DMS 273 treated with DMSO at 0.1 percent for 48 hours (cell line): ENCODE data around the gene TFF2.

ENCODE experiments used
- DNase-seq: peaks from one replicate; lab custom pipeline; 2025; lab: John Stamatoyannopoulos, UW

TFF2 gene

DNA sequence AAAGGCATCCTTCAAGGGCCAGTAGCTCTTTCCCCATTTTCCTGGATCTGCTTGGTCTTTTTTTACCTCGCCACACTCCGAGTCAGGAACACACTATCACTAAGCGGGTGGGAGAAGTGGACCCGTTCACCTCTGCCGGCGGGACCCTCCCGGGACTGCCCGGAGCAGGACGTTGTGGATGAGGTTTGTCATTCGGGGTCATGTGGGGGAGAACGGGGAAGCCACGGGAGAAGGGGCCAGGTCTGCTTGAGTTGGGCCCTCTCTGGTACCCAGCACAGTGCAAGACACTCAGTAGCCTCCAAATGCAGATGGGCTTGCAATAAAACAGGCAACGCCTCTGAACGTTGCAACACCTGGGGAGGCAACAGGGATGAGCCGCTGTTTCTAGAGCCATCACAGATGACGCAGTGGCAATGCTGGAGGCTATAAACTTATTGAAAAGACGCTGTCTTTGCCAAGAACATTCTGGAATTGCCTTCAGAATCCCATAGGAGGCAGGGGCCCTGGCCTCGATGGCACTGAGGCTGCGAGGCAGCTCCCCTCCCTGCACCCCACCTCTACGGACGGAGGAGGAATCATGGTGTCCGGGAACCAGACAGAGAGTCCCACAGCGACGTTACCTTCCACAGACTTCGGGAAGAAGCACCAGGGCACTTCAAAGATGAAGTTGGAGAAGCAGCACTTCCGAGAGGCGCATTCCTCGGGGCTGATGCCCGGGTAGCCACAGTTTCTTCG, 3.8 kb downstream of the TFF2 start:
- no peak for DNase-seq

DNA sequence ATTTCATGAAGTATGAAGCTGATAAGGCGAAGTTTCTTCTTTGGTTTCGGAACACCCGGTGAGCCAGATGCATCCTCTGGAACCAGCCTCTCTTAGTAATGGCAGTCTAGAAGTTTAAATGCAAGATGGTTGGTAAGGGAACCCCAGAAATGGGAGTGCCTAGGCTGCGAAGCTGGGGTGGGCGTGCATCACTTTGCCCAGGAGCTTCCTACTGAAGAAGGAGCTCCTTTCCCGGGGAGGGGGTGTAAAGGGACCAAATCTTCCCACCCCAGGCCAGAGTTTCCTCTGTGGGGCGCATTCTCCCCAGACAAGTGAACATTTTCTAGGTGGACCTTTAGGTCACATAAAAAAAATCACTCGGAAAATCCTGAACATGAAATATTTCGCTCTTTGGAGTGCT, 4.4 kb downstream of the TFF2 start:
- no peak for DNase-seq

DNA sequence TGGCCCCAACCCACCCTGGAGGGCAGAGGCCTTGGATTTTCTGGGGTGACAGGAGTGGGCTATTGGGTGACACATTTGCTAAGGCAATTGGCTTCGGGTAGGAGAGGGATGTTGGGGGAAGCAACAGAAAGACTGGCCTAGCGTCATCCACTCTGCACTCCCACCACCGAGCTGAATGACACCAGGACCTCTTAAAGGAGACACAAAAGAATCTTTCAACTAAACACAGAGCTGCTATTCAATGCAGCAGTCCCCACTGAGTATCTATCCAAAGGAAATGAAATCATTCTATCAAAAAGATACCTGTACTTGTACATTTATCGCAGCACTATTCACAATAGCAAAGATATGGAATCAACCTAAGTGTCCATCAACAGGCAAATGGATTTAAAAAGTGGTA, 6.2 kb downstream of the TFF2 start:
- no peak for DNase-seq

DNA sequence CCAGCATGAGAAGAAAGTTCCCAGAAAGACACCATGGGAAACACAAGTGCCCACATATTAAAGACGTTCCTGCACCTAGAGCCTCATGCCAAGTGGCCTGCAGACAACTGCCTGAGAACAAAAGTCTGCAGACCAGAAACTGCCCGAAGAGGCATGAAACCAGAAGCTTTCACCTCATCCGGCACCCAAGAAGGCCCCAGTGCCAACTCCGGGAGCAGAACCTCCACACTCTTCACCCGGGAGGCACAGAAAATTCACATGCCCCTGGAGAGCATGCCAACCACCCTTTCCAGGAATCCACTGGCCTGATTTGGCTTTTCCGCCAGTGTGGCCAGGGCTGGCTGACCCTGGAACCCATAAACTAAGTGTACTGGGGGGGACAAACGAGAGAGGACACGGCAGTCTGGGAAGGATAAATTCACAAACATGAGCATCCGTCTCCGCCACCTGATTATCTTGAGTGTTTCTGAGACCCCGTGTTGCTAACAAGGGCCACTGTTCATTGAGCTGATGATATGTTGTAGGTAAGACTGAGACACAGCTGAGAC, 6.8 kb downstream of the TFF2 start:
- DNase-seq, result no peak

DNA sequence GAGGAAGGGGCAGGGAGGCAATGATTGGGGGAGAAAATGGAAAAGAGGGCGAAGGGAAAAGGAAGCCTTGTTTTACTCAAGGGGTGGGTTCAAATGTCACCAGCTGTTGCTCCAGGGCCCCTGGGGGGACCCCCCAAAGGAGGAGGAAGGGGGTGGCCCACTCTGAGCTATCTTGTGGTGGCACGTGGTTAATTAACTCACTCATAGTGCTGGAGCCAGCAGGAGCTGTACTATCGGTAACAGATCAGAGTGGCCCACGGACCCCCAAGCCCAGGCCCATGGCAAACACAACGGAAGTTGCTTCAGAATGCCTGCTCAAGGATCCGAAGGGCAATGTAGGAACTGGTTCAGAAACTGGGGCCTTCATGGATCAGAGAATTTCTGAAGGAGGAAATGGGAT, 7.2 kb downstream of the TFF2 start:
- no peak for DNase-seq

DNA sequence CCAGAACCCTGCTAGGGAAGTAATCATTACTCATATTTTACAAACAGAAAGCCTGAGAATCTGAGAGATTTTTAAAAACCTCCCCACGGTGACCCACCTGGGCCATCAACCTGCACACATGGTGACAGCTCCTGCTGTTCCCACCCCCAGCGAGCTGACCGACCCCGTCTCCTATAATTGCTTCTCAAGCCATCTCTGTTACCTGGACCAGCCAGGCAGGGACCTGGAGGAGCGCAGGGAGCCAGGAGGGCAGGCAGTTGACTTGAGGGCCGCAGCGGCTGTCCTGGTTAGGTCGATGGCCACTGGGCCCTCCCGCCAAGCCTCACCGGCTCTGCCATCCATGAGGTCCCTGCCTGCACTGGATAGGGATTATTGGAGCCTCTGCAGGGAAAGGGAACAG, 7.7 kb downstream of the TFF2 start:
- no peak for DNase-seq

DNA sequence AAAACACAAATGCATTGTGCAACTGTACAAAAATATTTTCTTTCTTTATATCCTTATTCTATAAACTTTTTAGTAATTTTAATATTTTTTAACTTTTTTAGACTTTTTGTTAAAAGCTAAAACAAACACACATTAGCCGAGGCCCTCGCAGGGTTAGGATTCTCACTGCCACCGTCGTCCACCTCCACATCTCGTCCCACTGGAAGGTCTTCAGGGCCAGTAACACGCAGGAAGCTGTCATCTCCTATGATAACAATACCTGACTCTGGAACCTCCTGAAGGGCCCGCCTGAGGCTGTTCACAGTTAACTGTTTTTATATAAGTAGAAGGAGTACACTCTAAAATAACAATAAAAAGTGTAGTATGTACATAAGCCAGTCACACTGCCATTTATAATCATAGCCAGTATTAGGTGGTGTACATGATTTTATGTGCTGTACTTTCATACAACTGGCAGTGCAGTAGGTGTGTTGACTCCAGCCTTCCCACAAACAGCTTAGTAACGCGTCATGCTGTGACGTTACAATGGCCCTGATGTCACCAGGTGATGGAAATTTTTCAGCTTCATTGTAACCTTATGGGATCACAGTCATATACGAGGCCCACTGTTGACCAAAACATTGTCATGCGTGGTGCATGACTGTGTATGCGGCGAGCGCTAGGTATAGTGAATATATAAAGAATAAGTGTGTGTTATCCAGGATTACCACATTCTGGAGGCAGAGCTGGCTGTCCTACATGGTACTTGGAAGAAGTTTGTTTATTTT, 8.8 kb downstream of the TFF2 start:
- no peak for DNase-seq

DNA sequence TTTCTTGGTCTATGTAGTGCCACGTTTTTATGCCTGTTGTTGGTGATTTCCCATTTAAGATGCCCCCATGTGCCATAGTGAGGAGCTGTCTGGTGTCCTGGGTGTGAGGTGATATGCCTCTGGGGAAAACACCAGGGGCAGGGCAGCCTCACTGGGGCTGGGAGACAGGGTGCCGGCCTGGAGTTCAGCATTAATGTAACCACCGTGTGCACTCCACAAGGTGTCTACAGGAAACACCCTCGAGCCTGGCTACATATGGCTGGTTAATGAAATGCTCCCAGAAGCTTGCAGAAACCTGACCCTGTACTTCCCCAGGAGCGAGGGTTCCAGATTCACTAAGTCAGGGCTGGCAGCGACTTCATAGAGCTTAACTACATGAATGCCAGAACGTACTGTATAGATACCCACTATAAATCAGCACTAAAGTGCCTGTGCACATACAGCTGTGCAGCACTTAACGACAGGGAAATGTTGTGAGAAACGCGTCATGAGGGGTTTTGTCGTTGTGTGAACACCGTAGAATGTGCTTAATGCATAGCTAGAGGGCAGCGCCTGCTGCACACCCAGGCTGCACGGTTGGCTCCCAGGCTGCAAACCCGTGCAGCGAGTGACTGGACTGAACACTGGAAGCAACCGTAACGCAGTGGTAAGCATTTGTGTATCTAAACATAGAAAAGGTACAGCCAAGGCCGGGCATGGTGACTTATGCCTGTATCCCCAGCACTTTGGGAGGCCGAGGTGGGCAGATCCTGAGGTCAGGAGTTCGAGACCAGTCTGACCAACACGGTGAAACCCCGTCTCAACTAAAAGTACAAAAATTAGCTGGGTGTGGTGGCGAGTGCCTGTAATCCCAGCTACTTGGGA, 10.4 kb downstream of the TFF2 start:
- no peak for DNase-seq

DNA sequence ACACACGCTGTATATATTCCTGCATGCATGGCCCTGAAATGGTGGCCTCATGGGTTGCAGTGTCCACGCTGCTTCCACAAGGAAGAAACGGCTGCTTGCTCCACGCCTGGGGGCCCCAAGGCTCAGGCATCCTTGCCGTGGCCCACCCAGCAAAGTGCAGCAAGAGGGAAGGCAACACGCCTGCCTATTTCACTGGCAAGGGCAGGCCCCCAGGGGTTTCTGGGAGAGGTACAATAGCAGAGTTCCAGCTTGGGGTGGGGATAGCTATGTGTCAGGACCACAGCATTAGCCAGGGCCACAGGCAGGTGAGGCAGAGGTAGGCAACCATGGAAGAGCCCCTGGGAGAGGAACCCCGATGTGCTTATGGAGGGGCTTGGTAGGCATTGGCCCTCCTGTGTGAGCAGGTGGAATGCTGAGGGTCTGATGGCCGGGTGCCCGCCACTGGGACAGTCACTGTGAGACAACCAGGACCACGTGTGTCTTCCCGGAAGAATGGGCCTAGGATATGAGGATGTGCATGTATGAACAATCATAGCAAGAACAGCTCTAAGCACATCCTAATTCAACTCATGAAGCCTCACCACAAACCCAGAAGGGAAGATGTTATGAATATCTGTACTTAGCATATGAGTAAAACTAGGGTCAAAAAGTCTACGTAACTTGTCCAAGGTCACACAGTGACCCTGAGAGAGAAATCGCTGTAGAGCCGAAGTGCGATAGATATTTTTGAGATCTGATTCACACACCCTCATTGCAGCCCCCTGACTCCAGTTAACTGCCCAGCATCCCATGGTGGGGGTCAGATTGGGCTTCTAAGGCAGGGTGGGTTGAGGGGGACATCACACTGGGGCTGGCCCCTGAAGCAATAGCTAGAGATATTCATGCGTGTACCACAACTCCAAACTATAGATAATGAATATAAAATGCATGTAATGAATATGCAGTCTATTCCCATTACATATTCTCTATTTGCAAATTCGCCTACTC, 11.8 kb downstream of the TFF2 start:
- DNase-seq, result no peak

DNA sequence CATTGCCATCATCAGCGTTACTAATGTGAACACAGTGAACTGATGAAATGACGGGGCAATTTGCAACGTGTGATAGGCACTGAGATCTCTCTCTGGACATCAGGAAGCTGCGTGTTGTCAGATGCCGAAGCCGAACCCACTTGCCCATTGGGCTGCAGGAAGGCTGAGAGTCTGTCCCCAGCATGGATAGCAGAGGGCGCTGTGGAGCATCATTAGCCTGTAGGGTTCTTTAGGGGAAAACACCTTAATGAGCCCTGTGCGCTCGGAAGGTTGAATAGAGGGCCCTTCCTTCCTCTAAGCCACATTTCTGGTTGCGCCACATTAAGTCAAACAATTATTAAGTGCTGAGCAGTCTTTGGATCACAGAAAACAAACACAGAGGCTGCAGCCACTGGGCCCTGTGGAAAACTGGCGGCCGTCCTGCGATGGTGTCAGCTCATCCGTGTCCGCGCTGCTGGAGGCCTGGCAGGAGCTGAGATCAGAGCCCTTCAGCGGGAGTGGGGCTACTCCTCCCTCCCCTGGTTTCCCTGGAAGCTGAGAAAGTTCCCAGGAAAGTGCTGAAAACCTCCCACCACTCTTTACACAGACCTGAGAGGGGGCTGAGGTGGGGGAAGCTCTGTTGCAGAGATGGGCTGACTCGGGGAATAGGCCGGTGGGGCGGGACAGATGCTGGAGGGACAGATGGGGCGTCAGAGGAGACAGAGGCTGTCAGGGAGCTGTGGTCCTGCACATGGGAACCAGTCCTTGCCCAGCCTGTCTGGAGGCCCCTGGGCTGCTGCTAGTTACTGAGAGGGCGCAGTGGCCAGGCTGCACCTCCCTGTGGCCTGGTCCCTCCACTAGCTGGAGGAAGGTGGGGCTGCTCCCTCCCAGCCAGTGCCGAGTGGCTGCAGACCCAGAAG, 12.7 kb downstream of the TFF2 start:
- peak; percentile 9 for DNase-seq

DNA sequence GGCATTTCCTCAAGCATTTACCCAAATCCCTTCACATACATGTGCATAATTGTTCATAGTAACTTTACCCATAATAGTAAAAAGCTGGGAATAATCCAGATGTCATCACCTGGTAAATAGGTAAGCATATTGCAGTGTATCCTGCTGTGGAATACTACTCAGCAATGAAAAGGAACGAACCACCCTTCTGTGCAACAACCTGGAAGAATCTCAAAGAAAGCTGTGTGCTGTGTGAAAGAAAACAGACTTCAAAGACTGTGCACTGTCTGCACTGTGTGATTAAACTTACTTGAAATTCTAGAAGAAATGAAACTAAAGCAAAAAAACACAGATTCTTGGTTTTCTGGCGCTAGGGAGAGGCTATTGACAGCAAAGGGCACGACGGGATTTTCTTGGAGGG, 13.5 kb downstream of the TFF2 start:
- DNase-seq, result no peak

DNA sequence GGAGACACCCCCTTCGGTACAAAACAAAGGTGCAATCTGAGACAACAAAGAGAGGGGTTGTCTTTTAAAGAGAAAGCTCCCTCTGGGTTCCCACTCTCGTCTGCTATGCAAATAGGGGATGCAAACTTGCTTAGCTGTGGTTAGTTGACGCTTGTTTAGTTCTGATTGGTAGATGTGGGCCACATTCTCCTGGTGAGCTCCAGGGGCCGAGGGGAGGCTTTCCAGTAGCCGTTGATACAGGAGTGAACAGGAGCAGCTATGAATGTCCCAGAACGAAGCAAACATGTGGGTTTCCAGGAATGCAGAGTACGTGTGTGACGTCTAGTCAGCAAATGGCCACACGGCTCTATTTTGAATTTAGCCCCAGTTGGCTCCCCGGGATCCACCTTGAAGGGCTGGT, 14.7 kb downstream of the TFF2 start:
- DNase-seq, result no peak

DNA sequence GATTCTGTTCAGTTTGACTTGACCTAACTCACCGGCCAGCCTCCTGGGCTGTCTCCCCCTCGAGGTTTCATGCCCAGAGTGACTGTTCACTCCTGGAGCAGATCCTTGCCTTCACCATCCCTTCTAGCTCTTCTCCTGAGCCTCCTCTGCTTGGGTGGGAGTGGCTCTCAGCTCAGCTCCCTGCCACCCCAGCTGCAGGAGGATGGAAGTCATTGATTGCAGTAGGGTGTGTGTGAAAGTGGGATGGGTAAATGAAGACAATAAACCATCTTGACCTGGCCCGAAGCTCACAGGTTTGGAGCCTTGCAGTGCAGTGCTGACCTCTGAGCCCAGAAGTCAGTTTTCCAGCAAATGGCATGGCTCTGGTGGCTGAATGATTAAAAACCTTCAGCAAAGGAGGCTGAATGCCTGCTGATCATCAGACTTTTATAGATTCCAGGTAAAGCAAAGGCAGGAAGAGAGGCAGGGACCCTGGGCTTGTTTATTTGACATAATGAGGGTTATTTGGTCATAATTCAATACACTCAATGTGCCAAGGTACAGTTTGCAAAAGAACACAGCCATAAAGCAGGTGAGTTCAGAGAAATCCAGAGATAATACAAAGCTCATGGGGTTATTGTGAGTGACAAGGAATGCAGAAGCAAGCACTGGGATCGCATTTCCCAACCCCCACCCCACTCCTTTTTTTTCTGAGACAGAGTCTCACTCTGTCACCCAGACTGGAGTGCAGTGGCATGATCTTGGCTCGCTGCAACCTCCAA, 18.1 kb downstream of the TFF2 start:
- DNase-seq, result no peak

DNA sequence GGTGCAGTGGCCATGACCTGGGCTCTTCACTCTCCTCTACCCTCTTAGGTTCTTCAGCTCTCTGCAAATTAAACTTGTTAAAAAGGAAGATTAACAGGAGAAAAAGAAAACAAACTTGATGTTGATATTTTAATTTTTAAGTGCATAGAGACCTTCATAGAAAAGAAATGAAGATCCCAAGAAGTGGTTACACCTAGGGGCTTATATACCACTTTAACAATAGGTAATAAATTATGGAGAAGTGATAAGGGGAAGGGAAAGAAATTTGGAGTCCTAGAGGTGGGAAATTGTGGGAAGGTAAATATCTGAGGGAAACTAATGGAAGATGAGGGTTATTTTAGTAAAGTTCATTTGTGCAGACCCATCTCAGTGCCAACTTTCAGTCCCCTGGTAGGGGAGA, 19.1 kb downstream of the TFF2 start:
- no peak for DNase-seq

DNA sequence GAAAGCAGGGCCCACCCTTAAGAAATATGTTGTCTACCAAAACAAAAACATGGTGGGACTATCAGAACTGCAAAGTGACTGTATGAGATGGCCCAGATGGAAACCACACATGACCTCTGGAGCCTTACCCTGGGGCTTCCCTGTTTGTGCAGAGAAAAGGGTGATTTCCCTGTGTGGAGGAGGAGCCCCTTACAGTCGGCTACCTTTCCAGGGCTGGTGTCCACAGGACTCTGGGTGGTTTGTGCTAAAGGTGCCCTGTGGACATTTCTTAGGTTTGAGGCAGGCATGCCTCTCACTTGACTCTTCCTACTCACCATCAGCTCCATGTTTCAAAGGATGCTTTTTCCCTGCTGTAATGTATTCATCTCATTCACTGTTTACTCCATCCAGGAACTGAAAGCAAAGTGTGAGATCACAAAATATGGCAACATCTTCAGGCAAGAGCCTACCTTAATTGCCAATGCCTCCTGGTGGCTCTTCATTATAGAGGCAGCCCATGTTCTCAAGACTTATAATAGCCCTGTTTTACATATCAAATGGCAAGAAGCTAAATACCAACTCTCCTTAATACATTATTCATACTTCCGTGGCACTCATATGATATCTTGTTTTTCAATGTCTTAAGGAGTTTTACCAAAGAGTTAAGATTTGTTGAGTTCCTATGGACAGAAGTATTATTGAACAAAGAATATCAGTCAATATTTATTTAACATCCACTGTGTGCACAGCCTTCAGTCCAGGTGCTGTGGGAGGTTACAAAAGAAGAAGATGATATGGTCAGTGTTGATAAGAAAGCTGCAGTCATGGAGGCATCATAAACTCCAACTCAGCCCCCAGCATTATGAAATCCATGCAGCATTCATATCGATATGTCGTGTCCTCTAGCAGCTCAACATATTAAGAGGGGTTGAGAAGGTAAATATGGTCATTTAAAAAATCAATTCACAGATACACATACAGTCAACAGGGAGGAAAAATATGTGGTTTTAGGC, 20.1 kb downstream of the TFF2 start:
- no peak for DNase-seq

DNA sequence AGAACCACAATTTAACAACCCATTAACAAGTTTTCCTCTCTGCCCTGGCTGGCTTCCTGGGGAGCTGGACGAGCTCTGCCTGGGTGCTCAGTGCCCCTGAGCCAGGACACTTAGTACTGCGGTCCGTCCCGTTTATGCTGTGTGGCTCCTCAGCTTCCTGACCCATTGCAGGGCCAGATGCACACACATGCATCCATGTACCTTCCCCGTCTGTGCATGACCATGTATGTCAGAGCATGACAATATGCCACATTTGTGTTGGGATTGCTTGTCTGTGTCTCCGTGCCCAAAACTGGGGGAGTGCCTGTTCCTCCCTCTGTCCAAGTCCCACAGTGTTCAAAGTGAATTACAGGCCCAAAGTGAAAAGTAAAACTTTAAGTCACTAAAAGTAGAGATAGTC, 25.9 kb downstream of the TFF2 start:
- no peak for DNase-seq

DNA sequence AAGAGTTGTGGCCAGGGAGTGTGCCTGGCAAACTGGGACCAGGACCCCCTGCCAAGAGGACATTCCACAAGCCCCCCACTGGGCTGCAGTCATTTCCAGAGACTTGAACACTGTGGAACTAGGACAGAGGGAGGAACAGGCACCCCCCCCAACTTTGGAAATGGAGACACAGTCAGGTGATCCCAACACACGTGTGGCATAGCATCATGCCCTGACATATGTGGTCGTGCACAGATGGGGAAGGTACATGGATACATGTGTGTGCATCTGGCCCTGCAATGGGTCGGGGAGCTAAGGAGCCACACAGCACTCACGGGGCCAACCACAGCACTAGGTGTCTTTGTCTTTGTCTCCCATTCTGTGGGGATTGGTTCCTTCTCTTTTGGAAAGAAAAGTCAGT, 28.9 kb downstream of the TFF2 start:
- DNase-seq, result no peak

DNA sequence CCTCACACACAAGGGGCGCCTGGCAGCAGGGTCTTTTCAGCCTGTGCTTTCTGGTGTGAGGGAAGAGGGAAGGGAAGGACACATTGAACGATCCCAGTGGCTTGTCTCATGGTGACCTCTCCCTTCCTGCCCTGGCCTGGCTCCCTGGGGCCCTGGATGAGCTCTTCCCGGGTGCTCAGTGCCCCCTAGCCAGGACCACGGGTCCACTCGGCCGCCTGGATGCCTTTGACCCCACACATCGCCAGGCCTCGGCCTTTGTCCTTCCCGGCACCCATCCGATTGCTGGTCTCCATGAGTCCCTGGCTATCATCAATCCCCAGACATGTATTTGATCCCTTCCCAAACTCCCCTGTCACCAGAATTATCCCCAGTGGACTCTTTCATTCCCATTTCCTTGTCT, 29.6 kb downstream of the TFF2 start:
- DNase-seq, result no peak
